Measurements from ENCODE around the gene C1orf210.

Gene C1orf210

DNA sequence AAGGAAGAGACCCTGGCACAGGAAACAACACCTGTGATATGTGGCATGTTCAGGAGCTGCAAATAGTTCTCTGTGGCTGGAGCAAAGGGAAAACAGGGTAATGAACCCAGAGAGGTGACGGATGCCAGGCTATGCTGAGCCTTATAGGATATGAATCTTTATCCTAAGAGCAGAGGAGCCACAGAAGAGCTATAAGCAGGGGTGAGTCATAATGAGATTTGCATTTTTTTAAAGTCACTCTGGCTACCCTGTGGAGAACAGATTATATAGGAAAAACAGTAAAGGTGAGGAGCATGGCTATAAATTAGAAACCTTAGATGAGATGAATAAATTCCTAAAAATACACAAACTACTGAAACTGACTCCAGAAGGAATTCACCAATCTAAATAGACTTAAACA, 39.4 kb upstream of the C1orf210 start:
- H3K4me3 ChIP-seq (ENCODE audit: low read depth, low read length), result no peak overlapping the region
- no peak for DNase-seq (ENCODE audit: low read depth)
- TF ChIP-seq, protein P1, sequence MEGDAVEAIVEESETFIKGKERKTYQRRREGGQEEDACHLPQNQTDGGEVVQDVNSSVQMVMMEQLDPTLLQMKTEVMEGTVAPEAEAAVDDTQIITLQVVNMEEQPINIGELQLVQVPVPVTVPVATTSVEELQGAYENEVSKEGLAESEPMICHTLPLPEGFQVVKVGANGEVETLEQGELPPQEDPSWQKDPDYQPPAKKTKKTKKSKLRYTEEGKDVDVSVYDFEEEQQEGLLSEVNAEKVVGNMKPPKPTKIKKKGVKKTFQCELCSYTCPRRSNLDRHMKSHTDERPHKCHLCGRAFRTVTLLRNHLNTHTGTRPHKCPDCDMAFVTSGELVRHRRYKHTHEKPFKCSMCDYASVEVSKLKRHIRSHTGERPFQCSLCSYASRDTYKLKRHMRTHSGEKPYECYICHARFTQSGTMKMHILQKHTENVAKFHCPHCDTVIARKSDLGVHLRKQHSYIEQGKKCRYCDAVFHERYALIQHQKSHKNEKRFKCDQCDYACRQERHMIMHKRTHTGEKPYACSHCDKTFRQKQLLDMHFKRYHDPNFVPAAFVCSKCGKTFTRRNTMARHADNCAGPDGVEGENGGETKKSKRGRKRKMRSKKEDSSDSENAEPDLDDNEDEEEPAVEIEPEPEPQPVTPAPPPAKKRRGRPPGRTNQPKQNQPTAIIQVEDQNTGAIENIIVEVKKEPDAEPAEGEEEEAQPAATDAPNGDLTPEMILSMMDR (IDR thresholded peaks at IDR 0.05; ENCODE audit: insufficient read depth, low read depth, low read length, missing control alignments), result no peak

DNA sequence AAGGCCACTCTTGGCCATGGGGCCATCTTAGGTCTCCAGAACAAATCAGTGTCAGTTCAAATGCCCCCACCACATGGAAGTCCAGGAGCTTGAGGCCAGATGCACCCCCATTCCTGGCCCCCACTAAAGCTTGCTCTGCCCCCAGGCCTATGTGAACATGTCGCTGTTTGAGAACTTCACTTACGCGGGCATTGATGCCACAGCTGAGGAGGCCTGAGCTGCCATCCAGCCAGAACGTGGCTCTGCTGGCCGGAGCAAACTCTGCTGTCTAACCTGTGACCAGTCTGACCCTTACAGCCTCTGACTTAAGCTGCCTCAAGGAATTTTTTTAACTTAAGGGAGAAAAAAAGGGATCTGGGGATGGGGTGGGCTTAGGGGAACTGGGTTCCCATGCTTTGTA, 37.1 kb upstream of the C1orf210 start:
- H3K4me3 ChIP-seq (ENCODE audit: low read depth, low read length), result no peak overlapping the region
- no peak for DNase-seq (ENCODE audit: low read depth)
- TF ChIP-seq, protein P1 (IDR thresholded peaks at IDR 0.05; ENCODE audit: insufficient read depth, low read depth, low read length, missing control alignments), result no peak

DNA sequence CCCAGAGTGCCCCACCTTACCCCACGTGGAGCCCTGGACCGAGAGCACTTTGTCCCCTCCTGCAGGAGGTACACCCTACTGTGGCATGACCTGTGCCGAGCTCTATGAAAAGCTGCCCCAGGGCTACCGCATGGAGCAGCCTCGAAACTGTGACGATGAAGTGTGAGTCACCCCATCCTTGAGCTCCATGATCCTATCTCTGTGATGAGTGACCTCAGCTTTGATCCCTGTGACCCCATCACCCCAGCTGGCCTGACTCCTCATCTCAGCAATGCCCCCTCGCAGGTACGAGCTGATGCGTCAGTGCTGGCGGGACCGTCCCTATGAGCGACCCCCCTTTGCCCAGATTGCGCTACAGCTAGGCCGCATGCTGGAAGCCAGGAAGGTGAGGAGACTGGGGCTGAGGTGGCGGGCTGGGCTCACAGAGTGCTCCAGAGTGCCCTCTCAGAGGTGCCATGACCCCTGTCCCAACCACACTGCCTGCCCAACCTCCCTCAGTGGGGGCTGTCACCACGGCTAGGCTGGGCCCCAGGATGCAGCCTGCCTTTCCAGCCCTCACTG, 36.0 kb upstream of the C1orf210 start:
- no peak for DNase-seq (ENCODE audit: low read depth)
- TF ChIP-seq, protein P1 (IDR thresholded peaks at IDR 0.05; ENCODE audit: insufficient read depth, low read depth, low read length, missing control alignments), result no peak
- no peak overlapping the region for H3K4me3 ChIP-seq (ENCODE audit: low read depth, low read length)

DNA sequence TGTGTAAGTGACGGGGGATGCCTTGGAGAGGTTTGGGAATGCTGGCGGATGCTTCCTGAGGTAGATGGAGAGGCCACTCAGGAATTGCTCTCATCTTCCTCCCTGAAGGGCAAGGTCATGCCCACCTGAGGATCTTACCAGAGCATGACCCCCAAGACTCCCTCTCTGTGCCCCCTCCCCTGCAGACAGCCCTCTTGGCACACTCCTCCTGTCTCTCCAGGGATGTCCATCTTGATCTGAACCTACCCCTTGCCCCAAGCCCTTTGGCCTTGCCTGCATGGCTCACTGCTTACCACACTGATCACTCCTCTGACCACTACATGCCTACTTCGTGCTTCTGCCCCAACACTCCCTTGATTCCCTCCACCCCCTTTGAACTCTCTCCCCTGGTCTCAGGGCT, 34.4 kb upstream of the C1orf210 start:
- no peak overlapping the region for H3K4me3 ChIP-seq (ENCODE audit: low read depth, low read length)
- TF ChIP-seq, protein P1 (IDR thresholded peaks at IDR 0.05; ENCODE audit: insufficient read depth, low read depth, low read length, missing control alignments), result no peak
- no peak for DNase-seq (ENCODE audit: low read depth)

DNA sequence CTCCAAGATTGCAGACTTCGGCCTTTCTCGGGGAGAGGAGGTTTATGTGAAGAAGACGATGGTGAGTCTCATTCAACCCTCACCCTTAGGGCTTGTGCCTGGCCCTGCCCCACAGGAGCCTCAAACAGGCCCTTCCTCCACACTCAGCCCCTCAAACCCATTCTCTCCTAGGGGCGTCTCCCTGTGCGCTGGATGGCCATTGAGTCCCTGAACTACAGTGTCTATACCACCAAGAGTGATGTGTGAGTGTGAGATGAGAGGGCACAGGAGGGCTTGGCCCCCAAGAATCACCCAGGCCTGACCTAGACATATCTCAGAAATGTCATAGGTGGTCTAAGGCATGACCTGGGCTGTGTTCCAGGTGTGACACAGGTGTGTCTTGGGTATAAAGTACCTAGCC, 33.9 kb upstream of the C1orf210 start:
- TF ChIP-seq, protein P1 (IDR thresholded peaks at IDR 0.05; ENCODE audit: insufficient read depth, low read depth, low read length, missing control alignments), result no peak
- no peak overlapping the region for H3K4me3 ChIP-seq (ENCODE audit: low read depth, low read length)
- DNase-seq (ENCODE audit: low read depth), result no peak

DNA sequence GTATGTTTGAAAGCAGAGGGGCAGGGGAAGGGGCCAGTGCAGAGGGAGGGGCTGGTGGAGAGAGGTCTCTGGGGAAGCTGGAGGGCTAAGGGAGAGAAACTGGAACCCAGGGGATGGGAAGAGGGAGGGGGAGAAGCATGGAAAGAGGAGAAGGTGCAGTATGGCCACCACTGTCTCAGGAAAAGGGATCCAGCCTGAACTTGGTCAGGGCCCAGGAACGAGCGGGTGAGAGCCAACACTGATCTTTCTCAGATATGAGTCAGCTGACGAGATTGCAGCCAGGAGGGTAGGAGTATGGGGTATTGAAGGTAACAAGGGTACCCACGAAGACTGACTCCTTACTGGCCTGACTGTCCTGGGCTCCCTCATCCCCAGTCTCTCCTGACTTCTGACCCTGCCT, 33.5 kb upstream of the C1orf210 start:
- DNase-seq (ENCODE audit: low read depth), result no peak
- TF ChIP-seq, protein P1 (IDR thresholded peaks at IDR 0.05; ENCODE audit: insufficient read depth, low read depth, low read length, missing control alignments), result no peak

DNA sequence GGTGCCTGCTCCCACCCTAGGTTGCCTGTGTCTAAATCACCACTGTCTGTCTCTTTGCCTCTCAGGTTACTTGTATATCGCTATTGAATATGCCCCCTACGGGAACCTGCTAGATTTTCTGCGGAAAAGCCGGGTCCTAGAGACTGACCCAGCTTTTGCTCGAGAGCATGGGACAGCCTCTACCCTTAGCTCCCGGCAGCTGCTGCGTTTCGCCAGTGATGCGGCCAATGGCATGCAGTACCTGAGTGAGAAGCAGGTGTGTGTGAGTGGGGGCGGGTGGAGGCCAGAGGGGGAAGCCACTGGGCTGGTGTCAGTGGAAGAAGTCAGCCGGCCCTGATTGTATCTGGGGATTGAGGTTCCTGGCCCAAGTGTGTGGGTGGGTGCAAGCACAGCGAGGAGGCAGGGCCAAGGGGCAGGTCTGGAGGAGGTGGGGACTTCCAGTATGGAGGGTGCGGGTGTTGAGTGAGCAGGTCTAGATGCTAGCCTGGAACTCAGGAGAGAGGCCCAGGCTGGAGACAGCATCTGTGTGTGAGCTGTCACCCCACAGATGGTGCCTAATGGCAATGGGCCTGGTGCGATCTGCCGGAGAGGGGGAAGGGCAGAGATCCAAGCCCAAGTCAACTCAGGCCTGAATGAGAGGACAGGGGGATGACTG, 32.6 kb upstream of the C1orf210 start:
- no peak overlapping the region for H3K4me3 ChIP-seq (ENCODE audit: low read depth, low read length)
- DNase-seq (ENCODE audit: low read depth), result no peak
- TF ChIP-seq, protein P1 (IDR thresholded peaks at IDR 0.05; ENCODE audit: insufficient read depth, low read depth, low read length, missing control alignments), result no peak

More for the DNA sequence above, 33.5 kb upstream of the C1orf210 start:
- no peak overlapping the region for H3K4me3 ChIP-seq (ENCODE audit: low read depth, low read length)
